ENCODE measurements around the gene ZNF541. TPM values are rescaled to one million over a fixed set of nuclear protein-coding genes. Genes with fewer than 3 reads are reported as not detected.

The ZNF541 gene
- total RNA-seq (1 to 10 TPM in 6 of 9 donors, under 1 TPM in 3; 0.63 to 3.8 (median 1.1) TPM), polyA plus RNA-seq (1 to 10 TPM in 1 of 2 donors, under 1 TPM in 1; 0.15 to 1.1 TPM)
- long read RNA-seq, donor 1, partial matches to known transcripts = 0 of 2 reads
- long read RNA-seq, donor 1, other reads (novel, unspliced or antisense) = 2 of 2 reads
- long read RNA-seq, donor 2, partial matches to known transcripts = 1 of 6 reads
- long read RNA-seq, donor 2, other reads (novel, unspliced or antisense) = 5 of 6 reads
- long read RNA-seq, donor 3, partial matches to known transcripts = 1 of 2 reads
- long read RNA-seq, donor 3, other reads (novel, unspliced or antisense) = 1 of 2 reads

GRCh38 chr19:47573071-47574026, at the start of gene ZNF541:
Gene ZNF541 (minus strand): TSS chr19:47573148. CDS start chr19:47555856, 17,292 bp downstream.
- H3K27me3 ChIP-seq = peaks cover 0 to 12% (median 0%) of the 10 kb centered on the region in 9 donors
- H3K9me3 ChIP-seq = no peaks in the 10 kb centered on the region
- no peak for TF ChIP-seq POLR2A (IDR thresholded peaks at IDR 0.05)
- TF ChIP-seq, protein P1, sequence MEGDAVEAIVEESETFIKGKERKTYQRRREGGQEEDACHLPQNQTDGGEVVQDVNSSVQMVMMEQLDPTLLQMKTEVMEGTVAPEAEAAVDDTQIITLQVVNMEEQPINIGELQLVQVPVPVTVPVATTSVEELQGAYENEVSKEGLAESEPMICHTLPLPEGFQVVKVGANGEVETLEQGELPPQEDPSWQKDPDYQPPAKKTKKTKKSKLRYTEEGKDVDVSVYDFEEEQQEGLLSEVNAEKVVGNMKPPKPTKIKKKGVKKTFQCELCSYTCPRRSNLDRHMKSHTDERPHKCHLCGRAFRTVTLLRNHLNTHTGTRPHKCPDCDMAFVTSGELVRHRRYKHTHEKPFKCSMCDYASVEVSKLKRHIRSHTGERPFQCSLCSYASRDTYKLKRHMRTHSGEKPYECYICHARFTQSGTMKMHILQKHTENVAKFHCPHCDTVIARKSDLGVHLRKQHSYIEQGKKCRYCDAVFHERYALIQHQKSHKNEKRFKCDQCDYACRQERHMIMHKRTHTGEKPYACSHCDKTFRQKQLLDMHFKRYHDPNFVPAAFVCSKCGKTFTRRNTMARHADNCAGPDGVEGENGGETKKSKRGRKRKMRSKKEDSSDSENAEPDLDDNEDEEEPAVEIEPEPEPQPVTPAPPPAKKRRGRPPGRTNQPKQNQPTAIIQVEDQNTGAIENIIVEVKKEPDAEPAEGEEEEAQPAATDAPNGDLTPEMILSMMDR (IDR thresholded peaks at IDR 0.05) = no peak
- peaks cover 0 to 10% (median 2%) of the 10 kb centered on the region in 12 donors for H3K4me1 ChIP-seq
- H3K27ac ChIP-seq = no peak within 1 kb of the TSS
- H3K4me3 ChIP-seq = peak within 1 kb of the TSS in 11 of 12 donors; percentile 8 to 60 (median 46)
- ATAC-seq = peak in 3 of 4 donors; percentile 79 to 88 (median 87)
- peak; percentile 64 to 85 (median 69) for DNase-seq
- intact Hi-C loops (cut with DNase I) = no loop called here
- H3K36me3 ChIP-seq = no peaks in the 10 kb centered on the region
- 13 to 24% (median 19%) methylated on average over 52 to 89 of the region's 89 CpGs for WGBS, 4 donors

DNA sequence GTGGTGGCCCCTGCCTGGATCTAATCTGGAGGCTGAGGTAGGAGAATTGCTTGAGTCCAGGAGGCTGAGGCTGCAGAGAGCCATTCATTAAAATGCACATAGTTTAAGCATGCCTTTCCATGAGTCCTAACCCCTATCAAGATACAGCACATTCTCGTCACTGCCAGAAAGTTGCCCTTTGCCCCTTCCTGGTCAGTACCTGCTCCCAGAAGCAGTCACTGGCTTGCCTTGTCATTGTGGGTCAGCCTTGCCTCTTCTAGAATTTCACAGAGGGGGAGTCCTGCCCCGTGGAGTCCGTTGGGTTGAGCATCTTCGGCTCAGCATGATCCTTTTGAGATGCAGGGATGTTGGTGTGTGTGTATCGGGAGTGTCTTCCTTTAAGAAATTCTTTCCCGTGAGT, 46.8 kb upstream of the ZNF541 start:
- 63 to 71% (median 69%) methylated on average over 6 of the region's 6 CpGs for WGBS, 4 donors

DNA sequence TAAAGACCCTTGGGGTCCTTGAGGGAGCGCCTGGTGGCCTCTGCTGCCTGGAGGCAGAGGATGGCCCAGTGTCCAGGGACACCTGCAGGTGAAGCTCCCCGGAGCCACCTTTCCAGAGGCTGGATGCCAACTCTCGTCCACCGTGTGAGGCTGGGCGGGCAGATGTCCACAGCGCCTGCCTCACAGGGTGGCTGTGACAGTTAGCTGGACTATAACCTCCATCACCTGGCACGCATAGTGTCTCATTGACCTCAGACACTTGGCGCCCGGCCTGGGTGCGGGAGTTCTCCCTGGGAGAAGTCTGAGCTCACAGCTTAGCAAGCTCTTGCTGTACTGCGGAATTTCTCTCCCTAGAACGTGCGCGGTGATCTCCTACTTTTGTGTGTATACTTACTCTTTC, 45.8 kb upstream of the ZNF541 start:
- Histone ChIP-seq H3K36me3 (peaks cover 0 to 14% (median 0%) of the 10 kb centered on the region in 9 donors), H3K27ac (peak overlapping the region in 10 of 12 donors; percentile 26 to 88 (median 64)), H3K4me1 (peaks cover 0 to 52% (median 26%) of the 10 kb centered on the region in 12 donors), H3K9me3 (no peaks in the 10 kb centered on the region), H3K4me3 (no peak overlapping the region), H3K27me3 (no peaks in the 10 kb centered on the region)
- peak; percentile 80 to 91 (median 90) for ATAC-seq
- TF ChIP-seq POLR2A (IDR thresholded peaks at IDR 0.05) = no peak
- TF ChIP-seq, protein P1 (IDR thresholded peaks at IDR 0.05) = no peak
- WGBS, 4 donors = 42 to 56% (median 51%) methylated on average over 11 to 14 of the region's 14 CpGs
- intact Hi-C loops (cut with DNase I) = loop anchor here in 3 of 10 donors (2.0 to 10.0 kb wide), 2 partner anchors 14 to 46 kb away; no protein-coding TSS in a partner anchor
- DNase-seq = peak; percentile 70 to 92 (median 85)

More for the DNA sequence above, 46.8 kb upstream of the ZNF541 start:
- Histone ChIP-seq H3K36me3 (peaks cover 0 to 10% (median 0%) of the 10 kb centered on the region in 9 donors), H3K9me3 (no peaks in the 10 kb centered on the region), H3K4me3 (no peak overlapping the region), H3K4me1 (peaks cover 0 to 57% (median 29%) of the 10 kb centered on the region in 12 donors), H3K27ac (peak overlapping the region in 3 of 12 donors; percentile 69 to 88 (median 85)), H3K27me3 (no peaks in the 10 kb centered on the region)
- no peak for DNase-seq
- no peak for ATAC-seq
- intact Hi-C loops (cut with DNase I) = loop anchor here in 5 of 10 donors (2.0 to 10.0 kb wide), 3 partner anchors 13 to 45 kb away; no protein-coding TSS in a partner anchor
- no peak for TF ChIP-seq POLR2A (IDR thresholded peaks at IDR 0.05)
- TF ChIP-seq, protein P1 (IDR thresholded peaks at IDR 0.05) = no peak
